Astrocyte (in vitro differentiated cells and primary cell): ENCODE results near the gene PON1. TPM values are rescaled to one million over a fixed set of nuclear protein-coding genes. Genes with fewer than 3 reads are reported as not detected.

Experiments
- DNase-seq: peaks from one replicate; pipeline ENCODE4 v3.0.0-alpha.2; 2010; ENCODE audit warnings: low read depth
- FAIRE-seq: peaks from 2 replicates; lab custom pipeline; 2011; peaks lifted over from hg19 to GRCh38; lab: Jason Lieb, UNC
- H2AFZ ChIP-seq: 2 replicates; pipeline ENCODE4 v1.6.0; 2012; ENCODE audit warnings: low read depth, low read length, inconsistent platforms
- H3K27ac ChIP-seq: 2 replicates; pipeline ENCODE4 v1.5.1; 2011; ENCODE audit warnings: low read depth, low read length, inconsistent platforms
- H3K27me3 ChIP-seq: 2 replicates; pipeline ENCODE4 v1.6.0; 2011; ENCODE audit warnings: low read length, inconsistent platforms; ENCODE audit not compliant: insufficient read depth
- H3K36me3 ChIP-seq: 2 replicates; pipeline ENCODE4 v1.5.1; 2011; ENCODE audit warnings: low read length, inconsistent platforms; ENCODE audit not compliant: insufficient read depth
- H3K4me1 ChIP-seq: 2 replicates; pipeline ENCODE4 v1.5.1; 2011; ENCODE audit warnings: low read length, inconsistent platforms; ENCODE audit not compliant: insufficient read depth
- H3K4me2 ChIP-seq: 2 replicates; pipeline ENCODE4 v1.6.0; 2012; ENCODE audit warnings: low read length, inconsistent platforms
- H3K4me3 ChIP-seq: 2 replicates; pipeline ENCODE4 v1.5.1; 2011; ENCODE audit warnings: low read depth, mild to moderate bottlenecking, low read length, inconsistent platforms; ENCODE audit not compliant: insufficient read depth
- H3K79me2 ChIP-seq: 2 replicates; pipeline ENCODE4 v1.6.0; 2012; ENCODE audit warnings: mild to moderate bottlenecking, low read length, inconsistent platforms; ENCODE audit not compliant: insufficient read depth
- H3K9ac ChIP-seq: 2 replicates; pipeline ENCODE4 v1.6.0; 2012; ENCODE audit warnings: mild to moderate bottlenecking, low read length, inconsistent platforms
- H3K9me3 ChIP-seq: 2 replicates; pipeline ENCODE4 v1.5.1; 2012; ENCODE audit warnings: low read depth, mild to moderate bottlenecking, low read length, inconsistent platforms; ENCODE audit not compliant: insufficient read depth
- H4K20me1 ChIP-seq: 2 replicates; pipeline ENCODE4 v1.6.0; 2012; ENCODE audit warnings: low read length, inconsistent platforms; ENCODE audit not compliant: insufficient read depth
- H3K27ac Mint-ChIP-seq: one replicate; pipeline ENCODE4 v1.8.0; 2021; ENCODE audit warnings: mild to moderate bottlenecking, mixed read lengths; ENCODE audit not compliant: unreplicated experiment
- H3K27me3 Mint-ChIP-seq: one replicate; pipeline ENCODE4 v1.8.0; 2021; ENCODE audit warnings: low read depth, mixed read lengths; ENCODE audit not compliant: unreplicated experiment
- H3K36me3 Mint-ChIP-seq: one replicate; pipeline ENCODE4 v1.8.0; 2021; ENCODE audit warnings: low read depth, mixed read lengths; ENCODE audit not compliant: unreplicated experiment
- H3K4me1 Mint-ChIP-seq: one replicate; pipeline ENCODE4 v1.8.0; 2021; ENCODE audit warnings: low read depth, mixed read lengths; ENCODE audit not compliant: unreplicated experiment
- H3K4me3 Mint-ChIP-seq: one replicate; pipeline ENCODE4 v1.8.0; 2021; ENCODE audit warnings: mild to moderate bottlenecking, moderate library complexity, mixed read lengths; ENCODE audit not compliant: unreplicated experiment
- H3K9me3 Mint-ChIP-seq: one replicate; pipeline ENCODE4 v1.8.0; 2021; ENCODE audit warnings: mild to moderate bottlenecking, mixed read lengths; ENCODE audit not compliant: unreplicated experiment
- EZH2 ChIP-seq: IDR thresholded peaks from 2 replicates; pipeline ENCODE4 v1.6.1; 2012; ENCODE audit warnings: mild to moderate bottlenecking, low read length, inconsistent platforms; ENCODE audit not compliant: insufficient read depth
- total RNA-seq: library from RNA; stranded (reverse); gene quantifications from 2 replicates; pipeline ENCODE4 v1.2.1, GENCODE V29; 2021
- TF ChIP-seq, protein P1 (sequence below): IDR thresholded peaks from 2 replicates; pipeline ENCODE4 v1.5.1; 2011; ENCODE audit warnings: low read depth, mild to moderate bottlenecking, inconsistent platforms, low read length, moderate library complexity; ENCODE audit not compliant: insufficient read depth

Gene PON1
- total RNA-seq, 1 donor from 2014 or later: 1.00 TPM

DNA sequence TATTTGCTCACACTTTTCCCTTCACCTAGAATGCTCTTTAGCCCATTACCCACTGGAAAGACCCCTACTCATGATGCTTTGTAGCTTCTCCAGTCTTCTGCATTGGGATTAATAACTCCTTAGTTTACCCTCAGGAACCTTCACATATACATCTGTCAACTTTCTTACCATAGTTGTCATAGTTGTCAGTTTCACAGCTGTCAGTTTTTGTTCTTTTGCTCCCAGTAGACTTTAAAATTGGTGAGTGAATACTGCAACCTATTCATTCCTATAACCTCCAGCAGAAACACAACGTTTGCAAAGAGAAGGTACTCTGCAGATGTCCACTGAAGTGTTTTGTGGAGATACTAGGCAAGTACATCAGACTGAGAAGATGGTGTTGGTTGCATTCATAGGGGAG lies 2.6 kb downstream of the PON1 start:
- peaks cover 12% of the 10 kb centered on the region for H3K27me3 Mint-ChIP-seq
- no peak overlapping the region for H3K4me2 ChIP-seq
- no peaks in the 10 kb centered on the region for H3K4me1 ChIP-seq
- DNase-seq (no peak), FAIRE-seq (no peak)
- no peak overlapping the region for H3K4me3 ChIP-seq
- H3K79me2 ChIP-seq: no peaks in the 10 kb centered on the region
- no peaks in the 10 kb centered on the region for H4K20me1 ChIP-seq
- H3K27ac Mint-ChIP-seq: no peak overlapping the region
- H3K4me1 Mint-ChIP-seq: peaks cover 23% of the 10 kb centered on the region
- no peak overlapping the region for H2AFZ ChIP-seq
- no peaks in the 10 kb centered on the region for H3K9me3 Mint-ChIP-seq
- peaks cover 2% of the 10 kb centered on the region for H3K27me3 ChIP-seq
- H3K36me3 Mint-ChIP-seq: no peaks in the 10 kb centered on the region
- H3K27ac ChIP-seq: no peak overlapping the region
- no peaks in the 10 kb centered on the region for H3K36me3 ChIP-seq
- TF ChIP-seq, protein P1, sequence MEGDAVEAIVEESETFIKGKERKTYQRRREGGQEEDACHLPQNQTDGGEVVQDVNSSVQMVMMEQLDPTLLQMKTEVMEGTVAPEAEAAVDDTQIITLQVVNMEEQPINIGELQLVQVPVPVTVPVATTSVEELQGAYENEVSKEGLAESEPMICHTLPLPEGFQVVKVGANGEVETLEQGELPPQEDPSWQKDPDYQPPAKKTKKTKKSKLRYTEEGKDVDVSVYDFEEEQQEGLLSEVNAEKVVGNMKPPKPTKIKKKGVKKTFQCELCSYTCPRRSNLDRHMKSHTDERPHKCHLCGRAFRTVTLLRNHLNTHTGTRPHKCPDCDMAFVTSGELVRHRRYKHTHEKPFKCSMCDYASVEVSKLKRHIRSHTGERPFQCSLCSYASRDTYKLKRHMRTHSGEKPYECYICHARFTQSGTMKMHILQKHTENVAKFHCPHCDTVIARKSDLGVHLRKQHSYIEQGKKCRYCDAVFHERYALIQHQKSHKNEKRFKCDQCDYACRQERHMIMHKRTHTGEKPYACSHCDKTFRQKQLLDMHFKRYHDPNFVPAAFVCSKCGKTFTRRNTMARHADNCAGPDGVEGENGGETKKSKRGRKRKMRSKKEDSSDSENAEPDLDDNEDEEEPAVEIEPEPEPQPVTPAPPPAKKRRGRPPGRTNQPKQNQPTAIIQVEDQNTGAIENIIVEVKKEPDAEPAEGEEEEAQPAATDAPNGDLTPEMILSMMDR: no peak
- TF ChIP-seq EZH2: no peak
- H3K9me3 ChIP-seq: peaks cover under 1% of the 10 kb centered on the region
- H3K4me3 Mint-ChIP-seq: no peak overlapping the region
- no peak overlapping the region for H3K9ac ChIP-seq

DNA sequence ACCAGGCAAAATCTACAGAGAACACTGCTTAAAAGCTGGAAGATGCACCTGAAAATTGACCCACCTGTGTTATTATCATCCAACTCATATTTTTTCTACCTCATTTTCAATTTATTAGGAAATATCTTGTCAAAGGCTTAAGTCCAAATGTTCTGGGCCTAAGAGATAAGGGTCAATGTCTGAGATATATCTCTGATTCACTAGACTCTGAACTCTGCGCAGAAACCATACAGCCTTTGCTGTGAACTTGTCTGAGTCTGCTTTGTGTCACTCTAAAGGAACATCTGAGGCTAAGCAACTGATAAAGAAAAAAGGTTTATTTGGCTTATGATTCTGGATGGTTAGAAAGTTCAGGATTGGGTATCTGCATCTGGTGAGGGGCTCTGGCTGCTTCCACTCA lies 3.7 kb downstream of the PON1 start:
- no peaks in the 10 kb centered on the region for H3K36me3 Mint-ChIP-seq

DNA sequence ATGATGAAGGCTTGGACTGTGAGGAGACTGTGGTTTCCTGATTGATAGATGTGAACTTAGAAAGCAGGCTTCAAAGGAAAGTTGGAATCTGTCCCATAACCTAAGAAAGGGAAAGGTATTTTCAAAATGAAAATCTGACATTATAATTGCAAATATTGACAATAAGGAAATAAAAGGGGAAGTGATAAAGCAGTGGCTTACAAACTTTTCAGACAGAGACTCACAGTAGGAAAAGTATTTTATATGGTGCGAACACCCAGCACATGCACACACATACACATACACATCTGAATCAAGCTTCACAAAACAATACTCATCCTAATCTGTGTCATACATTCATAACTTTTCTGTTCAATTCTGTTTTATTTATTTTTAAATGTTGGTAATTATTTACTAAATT lies 4.8 kb downstream of the PON1 start:
- H3K9me3 Mint-ChIP-seq: no peaks in the 10 kb centered on the region
- no peak for FAIRE-seq

More for the DNA sequence above, 3.7 kb downstream of the PON1 start:
- FAIRE-seq: peak; percentile 54
- no peak for TF ChIP-seq EZH2
- TF ChIP-seq, protein P1: no peak
- H3K36me3 ChIP-seq: no peaks in the 10 kb centered on the region
- H3K4me1 Mint-ChIP-seq: peaks cover 23% of the 10 kb centered on the region
- H3K79me2 ChIP-seq: no peaks in the 10 kb centered on the region
- H3K4me2 ChIP-seq: no peak overlapping the region
- H3K9me3 ChIP-seq: no peaks in the 10 kb centered on the region
- H3K27ac ChIP-seq: no peak overlapping the region
- H3K9me3 Mint-ChIP-seq: no peaks in the 10 kb centered on the region
- H3K27me3 Mint-ChIP-seq: peaks cover 10% of the 10 kb centered on the region
- no peak overlapping the region for H3K4me3 ChIP-seq
- no peaks in the 10 kb centered on the region for H3K4me1 ChIP-seq
- no peaks in the 10 kb centered on the region for H4K20me1 ChIP-seq
- no peak for DNase-seq
- no peak overlapping the region for H3K4me3 Mint-ChIP-seq
- no peak overlapping the region for H3K9ac ChIP-seq
- no peak overlapping the region for H2AFZ ChIP-seq
- peaks cover 2% of the 10 kb centered on the region for H3K27me3 ChIP-seq
- H3K27ac Mint-ChIP-seq: no peak overlapping the region

More for the DNA sequence above, 4.8 kb downstream of the PON1 start:
- no peak overlapping the region for H2AFZ ChIP-seq
- no peak overlapping the region for H3K9ac ChIP-seq
- no peaks in the 10 kb centered on the region for H3K4me1 ChIP-seq
- no peaks in the 10 kb centered on the region for H3K27me3 ChIP-seq
- Mint-ChIP-seq H3K36me3 (no peaks in the 10 kb centered on the region), H3K4me3 (no peak overlapping the region), H3K27me3 (peaks cover 1% of the 10 kb centered on the region), H3K4me1 (peaks cover 23% of the 10 kb centered on the region), H3K27ac (no peak overlapping the region)
- no peaks in the 10 kb centered on the region for H4K20me1 ChIP-seq
- no peaks in the 10 kb centered on the region for H3K36me3 ChIP-seq
- H3K9me3 ChIP-seq: no peaks in the 10 kb centered on the region
- no peaks in the 10 kb centered on the region for H3K79me2 ChIP-seq
- no peak overlapping the region for H3K27ac ChIP-seq
- no peak overlapping the region for H3K4me2 ChIP-seq
- H3K4me3 ChIP-seq: no peak overlapping the region
- no peak for DNase-seq
- TF ChIP-seq, protein P1: no peak
- no peak for TF ChIP-seq EZH2
